Tibial nerve (tissue), 4 donors: ENCODE measurements around the gene ICOS. TPM values are rescaled to one million over a fixed set of nuclear protein-coding genes. Genes with fewer than 3 reads are reported as not detected.
A peak's percentile ranks its signal among the peaks of the same experiment; 100 is the strongest.

Experiments used
- DNase-seq, 2 donors: peaks; one replicate each; pipeline ENCODE4 v3.0.0-alpha.2; 2019; ENCODE audit warnings: low spot score in 2 of 2
- H3K27ac ChIP-seq, 4 donors: fragments of 200-600 bp; sonication (generic) in 3 of 4; one replicate each; pipeline ENCODE4 v1.5.1; 2017 to 2019; ENCODE audit warnings: mild to moderate bottlenecking in 1 of 4
- H3K27me3 ChIP-seq, 2 donors: fragments of 200-600 bp; sonication (generic) in 1 of 2; one replicate each; pipeline versions ENCODE4 v1.5.1 to v1.6.0; 2017 to 2019
- H3K36me3 ChIP-seq, 3 donors: fragments of 200-600 bp; sonication (generic); one replicate each; pipeline ENCODE4 v1.5.1; 2018 to 2019
- H3K4me1 ChIP-seq, 4 donors: fragments of 200-600 bp; sonication (generic) in 3 of 4; one replicate each; pipeline ENCODE4 v1.5.1; 2017 to 2019
- H3K4me3 ChIP-seq, 4 donors: fragments of 200-600 bp; sonication (generic) in 3 of 4; one replicate each; pipeline ENCODE4 v1.5.1; 2017 to 2019; ENCODE audit warnings: mild to moderate bottlenecking in 1 of 4, moderate library complexity in 1 of 4
- H3K9me3 ChIP-seq, 4 donors: fragments of 200-600 bp; sonication (generic) in 3 of 4; one replicate each; pipeline ENCODE4 v1.5.1; 2017 to 2019
- EP300 ChIP-seq, 2 donors: sonication (generic); formaldehyde crosslinking; IDR thresholded peaks; one replicate each; pipeline ENCODE4 v1.6.1; 2017; ENCODE audit warnings: antibody characterized with exemption in 2 of 2, mild to moderate bottlenecking in 1 of 2
- POLR2A ChIP-seq, 2 donors: fragments of 450-650 bp; IDR thresholded peaks; one replicate each; pipeline ENCODE4 v1.6.1; 2017; ENCODE audit warnings: antibody characterized with exemption in 2 of 2, mild to moderate bottlenecking in 2 of 2, moderate library complexity in 2 of 2
- WGBS, 2 donors: methylation state at CpG; one replicate each; pipeline ENCODE4 v1.1.5; 2018; 5-methylcytosine and 5-hydroxymethylcytosine counted together
- total RNA-seq, 4 donors: library from RNA; depleted of rRNA; stranded (reverse); fragments of >200 nt; gene quantifications; one replicate each; pipeline ENCODE4 v1.1.0, GENCODE V29; 2016
- TF ChIP-seq, protein P1 (sequence below), 5 experiments: fragments of 200-600 bp in 3 of 5; fragments of 450-650 bp in 2 of 5; sonication (generic) in 3 of 5; IDR thresholded peaks; one replicate each; pipeline ENCODE4 v1.5.1; 2016 to 2019; ENCODE audit warnings: antibody characterized with exemption in 5 of 5, mild to moderate bottlenecking in 3 of 5, moderate library complexity in 2 of 5

The ICOS gene
- total RNA-seq, 4 donors from 2014 or later, result 0.30 TPM; not detected in 3

GRCh38 chr2:203996692-203997091, 60.1 kb downstream of the ICOS start:
- Histone ChIP-seq H3K27ac (no peak overlapping the region), H3K4me1 (peaks cover 0 to 11% (median 0%) of the 10 kb centered on the region in 4 donors), H3K36me3 (no peaks in the 10 kb centered on the region), H3K27me3 (no peaks in the 10 kb centered on the region), H3K9me3 (no peaks in the 10 kb centered on the region), H3K4me3 (no peak overlapping the region)
- DNase-seq, result no peak
- TF ChIP-seq POLR2A (IDR thresholded peaks at IDR 0.05) (no peak), EP300 (IDR thresholded peaks at IDR 0.05) (no peak)
- TF ChIP-seq, protein P1, sequence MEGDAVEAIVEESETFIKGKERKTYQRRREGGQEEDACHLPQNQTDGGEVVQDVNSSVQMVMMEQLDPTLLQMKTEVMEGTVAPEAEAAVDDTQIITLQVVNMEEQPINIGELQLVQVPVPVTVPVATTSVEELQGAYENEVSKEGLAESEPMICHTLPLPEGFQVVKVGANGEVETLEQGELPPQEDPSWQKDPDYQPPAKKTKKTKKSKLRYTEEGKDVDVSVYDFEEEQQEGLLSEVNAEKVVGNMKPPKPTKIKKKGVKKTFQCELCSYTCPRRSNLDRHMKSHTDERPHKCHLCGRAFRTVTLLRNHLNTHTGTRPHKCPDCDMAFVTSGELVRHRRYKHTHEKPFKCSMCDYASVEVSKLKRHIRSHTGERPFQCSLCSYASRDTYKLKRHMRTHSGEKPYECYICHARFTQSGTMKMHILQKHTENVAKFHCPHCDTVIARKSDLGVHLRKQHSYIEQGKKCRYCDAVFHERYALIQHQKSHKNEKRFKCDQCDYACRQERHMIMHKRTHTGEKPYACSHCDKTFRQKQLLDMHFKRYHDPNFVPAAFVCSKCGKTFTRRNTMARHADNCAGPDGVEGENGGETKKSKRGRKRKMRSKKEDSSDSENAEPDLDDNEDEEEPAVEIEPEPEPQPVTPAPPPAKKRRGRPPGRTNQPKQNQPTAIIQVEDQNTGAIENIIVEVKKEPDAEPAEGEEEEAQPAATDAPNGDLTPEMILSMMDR (IDR thresholded peaks at IDR 0.05), result no peak
- WGBS, 2 donors, result 93% methylated on average over 5 of the region's 5 CpGs

DNA sequence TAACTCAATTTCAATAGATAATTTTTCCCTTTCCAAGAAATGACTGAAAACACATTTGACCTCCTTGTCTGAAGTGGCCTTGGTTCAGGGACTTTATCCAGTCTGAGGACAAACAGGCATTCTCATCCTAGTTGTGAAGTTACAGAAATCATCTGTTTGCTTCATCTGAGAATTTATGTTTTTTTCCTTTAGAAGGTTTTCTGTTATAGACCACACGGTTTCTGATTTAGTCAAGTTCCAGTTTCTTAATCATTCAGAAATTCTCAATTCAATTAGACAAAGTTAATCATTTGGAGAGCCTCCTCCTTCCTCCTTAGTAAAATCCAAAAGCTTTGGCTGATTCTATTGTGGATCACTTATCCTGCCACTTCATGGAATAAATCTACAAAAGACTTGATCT, 60.9 kb downstream of the ICOS start:
- Histone ChIP-seq H3K9me3 (no peaks in the 10 kb centered on the region), H3K27ac (no peak overlapping the region), H3K27me3 (no peaks in the 10 kb centered on the region), H3K4me3 (no peak overlapping the region), H3K4me1 (peaks cover 0 to 11% (median 0%) of the 10 kb centered on the region in 4 donors), H3K36me3 (no peaks in the 10 kb centered on the region)
- WGBS, 2 donors, result 44 to 50% methylated on average over 1 of the region's 1 CpG
- TF ChIP-seq POLR2A (IDR thresholded peaks at IDR 0.05) (no peak), EP300 (IDR thresholded peaks at IDR 0.05) (no peak)
- TF ChIP-seq, protein P1 (IDR thresholded peaks at IDR 0.05), result no peak
- no peak for DNase-seq

DNA sequence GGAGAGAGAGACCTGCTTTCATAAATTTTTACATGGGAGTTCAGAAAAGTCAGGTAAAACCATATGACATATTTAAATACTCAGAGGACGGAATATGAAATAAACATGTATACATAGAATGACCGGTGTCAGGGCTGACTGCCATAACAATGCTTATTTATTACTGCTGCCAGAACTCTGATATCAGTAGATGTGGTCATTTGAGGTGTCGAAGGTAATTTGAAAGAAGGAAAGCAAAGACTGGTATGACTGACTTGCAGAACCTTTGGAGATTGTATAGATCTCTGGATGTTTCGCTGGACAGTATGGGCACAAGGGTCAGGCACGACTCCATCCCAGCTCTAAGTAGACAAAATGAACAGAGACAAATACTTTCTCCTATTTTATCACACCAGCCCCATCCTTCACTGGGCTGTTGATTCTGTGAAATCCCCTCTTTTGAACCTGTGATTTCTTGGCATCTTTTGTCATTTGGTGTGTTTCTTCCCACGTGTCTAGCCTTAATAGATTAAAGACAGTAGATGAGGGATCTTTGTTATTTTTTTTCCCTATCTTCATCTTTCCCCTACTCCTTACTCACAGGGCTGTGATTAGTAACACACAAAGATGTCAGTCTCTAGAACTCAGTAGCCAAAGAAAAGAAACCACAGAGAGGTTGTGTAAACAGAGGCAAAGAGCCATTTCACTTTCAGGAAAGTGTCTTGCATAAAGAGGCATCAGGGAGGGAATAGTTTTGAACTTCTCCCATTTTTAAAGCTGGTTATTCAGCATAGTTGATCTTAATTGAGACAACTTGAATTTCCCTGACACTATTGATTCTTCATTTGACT, 61.6 kb downstream of the ICOS start:
- DNase-seq, result peak in 1 of 2 donors; percentile 19
- no peak overlapping the region for H3K27ac ChIP-seq
- WGBS, 2 donors, result 68 to 74% methylated on average over 6 of the region's 6 CpGs

DNA sequence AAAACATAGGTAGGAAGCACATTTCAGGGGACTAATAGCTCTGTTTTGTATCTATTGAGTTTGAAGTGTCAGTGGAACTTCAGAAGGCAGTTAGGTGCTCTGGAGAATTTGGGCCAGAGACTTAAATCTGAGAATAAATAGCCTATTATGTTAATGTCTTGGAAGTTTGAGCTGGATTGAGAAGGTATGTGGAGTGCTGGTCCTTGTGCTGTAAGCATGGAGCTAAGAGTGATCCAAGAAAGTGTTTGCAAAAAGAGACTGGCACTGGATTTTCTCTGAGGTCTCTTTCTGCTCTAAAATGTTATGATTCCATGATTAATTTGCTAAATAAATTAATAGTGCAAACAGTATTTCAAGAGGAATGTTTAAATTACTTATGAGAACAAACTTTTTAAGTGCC, 63.3 kb downstream of the ICOS start:
- Histone ChIP-seq H3K4me3 (no peak overlapping the region), H3K9me3 (no peaks in the 10 kb centered on the region), H3K36me3 (no peaks in the 10 kb centered on the region), H3K27ac (no peak overlapping the region), H3K4me1 (peaks cover 0 to 11% (median 0%) of the 10 kb centered on the region in 4 donors), H3K27me3 (no peaks in the 10 kb centered on the region)
- no peak for DNase-seq
- no peak for TF ChIP-seq POLR2A (IDR thresholded peaks at IDR 0.05)
- no peak for TF ChIP-seq EP300 (IDR thresholded peaks at IDR 0.05)
- TF ChIP-seq, protein P1 (IDR thresholded peaks at IDR 0.05), result no peak

More for the DNA sequence above, 61.6 kb downstream of the ICOS start:
- no peaks in the 10 kb centered on the region for H3K9me3 ChIP-seq
- peaks cover 0 to 11% (median 0%) of the 10 kb centered on the region in 4 donors for H3K4me1 ChIP-seq
- H3K4me3 ChIP-seq, result no peak overlapping the region
- no peaks in the 10 kb centered on the region for H3K27me3 ChIP-seq
- no peaks in the 10 kb centered on the region for H3K36me3 ChIP-seq
- TF ChIP-seq EP300 (IDR thresholded peaks at IDR 0.05), result peak in 1 of 2 donors; percentile 48
- TF ChIP-seq, protein P1 (IDR thresholded peaks at IDR 0.05), result no peak

GRCh38 chr2:204000446-204000845, 63.9 kb downstream of the ICOS start:
- TF ChIP-seq POLR2A (IDR thresholded peaks at IDR 0.05) (no peak), EP300 (IDR thresholded peaks at IDR 0.05) (no peak)
- TF ChIP-seq, protein P1 (IDR thresholded peaks at IDR 0.05), result no peak
- no peaks in the 10 kb centered on the region for H3K27me3 ChIP-seq
- H3K27ac ChIP-seq, result no peak overlapping the region
- H3K4me3 ChIP-seq, result no peak overlapping the region
- H3K36me3 ChIP-seq, result no peaks in the 10 kb centered on the region
- DNase-seq, result no peak
- H3K4me1 ChIP-seq, result peaks cover 0 to 11% (median 0%) of the 10 kb centered on the region in 4 donors
- H3K9me3 ChIP-seq, result no peaks in the 10 kb centered on the region
